Activated T-cell treated with anti-CD3 and anti-CD28 coated beads, Interleukin-2, amount 50 U/mL, for 48 hours (primary cell): ENCODE data around the gene HPSE2.
"Not testable (repeated sequence)": the region's sequence is repeated elsewhere in the genome, so short reads cannot be mapped to it uniquely, and the experiment has no call there.

Experiments
- DNase-seq, 2 experiments: peaks; one replicate each; pipeline ENCODE4 v3.0.0-alpha.2; 2020

HPSE2 gene

DNA sequence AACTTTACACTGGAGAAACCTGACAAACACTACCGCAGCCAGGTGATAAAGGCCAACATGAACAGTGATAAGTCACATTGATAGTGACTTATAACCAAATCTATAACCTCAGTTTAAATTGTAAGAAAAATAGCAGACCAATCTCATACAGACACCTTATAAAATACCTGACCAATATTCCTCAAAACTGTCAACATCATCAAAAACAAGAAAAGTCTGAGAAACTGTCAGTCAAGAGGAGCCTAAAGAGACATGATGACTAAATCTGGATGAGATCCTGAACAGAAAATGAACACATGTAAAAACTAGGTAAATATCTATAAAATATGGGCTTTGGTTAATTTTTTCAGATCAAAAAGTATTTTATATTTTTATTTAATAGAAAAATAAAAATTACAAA is 233.3 kb downstream of the HPSE2 start:
- DNase-seq: no peak

DNA sequence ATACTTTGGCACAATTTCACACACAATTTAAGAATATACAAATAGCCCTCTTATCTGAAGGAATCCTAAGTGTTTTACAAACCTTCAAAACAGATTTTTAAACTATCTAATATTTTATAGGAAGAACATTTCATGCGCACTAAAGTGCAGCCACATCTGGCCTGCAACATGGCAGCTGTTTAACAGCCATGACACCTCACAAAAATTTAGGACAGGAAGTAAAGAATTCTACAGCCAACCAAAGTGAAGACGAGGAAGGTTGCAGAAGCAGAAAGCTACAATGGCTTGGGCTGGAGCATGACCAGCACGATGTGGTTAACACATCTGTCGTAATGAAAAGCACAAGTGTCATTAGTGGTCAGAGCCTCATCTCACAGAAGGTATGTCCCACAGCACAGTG is 238.1 kb downstream of the HPSE2 start:
- no peak for DNase-seq

DNA sequence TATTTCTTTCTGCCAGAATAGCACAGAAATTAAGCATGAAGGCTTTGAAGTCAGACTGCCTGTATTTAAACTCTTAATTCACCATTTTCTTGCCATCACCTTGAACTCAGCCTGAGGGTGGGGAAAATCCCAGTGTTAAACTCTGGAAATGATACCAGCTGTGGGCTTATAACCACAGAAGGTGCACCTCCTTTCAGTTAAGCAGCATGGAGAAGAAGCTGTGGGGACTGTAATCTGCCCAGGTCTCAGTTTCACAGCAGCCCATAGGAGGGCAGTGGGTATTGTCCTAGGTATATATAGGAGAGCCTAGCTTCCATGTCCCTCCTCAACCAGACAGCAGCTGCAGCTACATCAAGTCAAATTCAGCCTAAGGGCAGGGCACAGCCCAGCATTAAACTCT is 241.6 kb downstream of the HPSE2 start:
- DNase-seq: no peak

DNA sequence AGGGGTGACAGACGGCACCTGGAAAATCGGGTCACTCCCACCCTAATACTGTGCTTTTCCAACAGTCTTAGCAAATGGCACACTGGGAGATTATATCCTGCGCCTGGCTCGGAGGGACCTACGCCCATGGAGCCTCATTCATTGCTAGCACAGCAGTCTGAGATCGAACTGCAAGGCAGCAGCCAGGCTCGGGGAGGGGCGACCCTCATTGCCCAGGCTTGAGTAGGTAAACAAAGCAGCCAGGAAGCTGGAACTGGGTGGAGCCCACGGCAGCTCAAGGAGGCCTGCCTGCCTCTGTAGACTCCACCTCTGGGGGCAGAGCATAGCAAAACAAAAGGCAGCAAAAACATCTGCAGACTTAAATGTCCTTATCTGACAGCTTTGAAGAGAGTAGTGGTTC is 251.9 kb downstream of the HPSE2 start:
- DNase-seq: not testable (repeated sequence)

DNA sequence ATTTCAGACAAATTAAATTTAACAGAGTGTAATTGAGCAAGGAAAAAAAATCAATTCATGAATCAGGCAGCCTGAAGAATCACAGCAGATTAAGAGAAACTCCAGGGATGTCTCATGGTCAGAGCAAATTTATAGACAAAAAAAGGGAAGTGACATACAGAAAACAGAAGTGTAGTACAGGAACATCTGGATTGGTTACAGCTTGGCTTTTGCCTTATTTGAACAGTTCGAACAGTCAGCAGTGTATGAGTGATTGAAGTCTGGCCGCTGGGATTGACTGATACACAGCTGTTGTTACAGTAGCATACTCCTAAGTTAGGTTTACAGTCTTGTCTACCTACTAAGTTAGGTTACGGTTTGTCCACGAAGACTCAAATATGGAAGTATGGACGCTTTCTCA is 255.3 kb downstream of the HPSE2 start:
- no peak for DNase-seq

DNA sequence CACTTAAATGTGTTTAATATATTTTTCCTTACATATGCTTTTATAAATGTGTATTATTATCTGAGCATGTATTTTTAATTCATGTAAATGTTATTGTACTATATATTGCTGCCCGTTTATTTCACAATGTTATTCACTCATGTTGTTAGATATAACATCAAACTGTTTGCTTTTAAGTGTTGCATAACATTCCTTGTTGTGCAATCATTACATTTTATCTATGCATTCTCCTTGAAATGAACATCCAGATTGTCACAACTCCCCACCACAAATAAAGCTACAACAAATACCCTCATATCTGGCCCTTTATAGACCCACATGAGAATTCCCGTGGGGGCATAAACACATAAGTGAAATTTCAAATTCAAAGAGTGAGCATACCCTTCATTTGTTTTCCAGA is 264.2 kb downstream of the HPSE2 start:
- no peak for DNase-seq

DNA sequence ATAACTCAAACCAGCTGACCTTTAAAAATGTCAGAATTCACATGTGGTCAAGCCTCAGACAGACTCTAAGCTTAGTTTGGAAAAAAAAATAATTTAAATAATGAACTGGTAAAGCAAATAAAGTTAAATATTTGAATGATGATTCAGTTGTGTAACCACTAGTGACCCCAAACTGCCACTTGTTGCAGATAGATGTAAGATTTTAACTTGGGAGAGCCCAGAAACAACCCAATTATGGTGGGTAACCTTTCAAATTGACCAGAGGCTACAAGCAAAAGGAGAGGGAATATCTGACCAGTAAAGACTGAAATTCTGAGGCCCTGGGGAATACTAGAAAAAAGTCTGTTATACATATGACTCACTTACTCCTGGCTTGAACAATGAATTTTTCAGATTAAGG is 268.1 kb downstream of the HPSE2 start:
- no peak for DNase-seq

DNA sequence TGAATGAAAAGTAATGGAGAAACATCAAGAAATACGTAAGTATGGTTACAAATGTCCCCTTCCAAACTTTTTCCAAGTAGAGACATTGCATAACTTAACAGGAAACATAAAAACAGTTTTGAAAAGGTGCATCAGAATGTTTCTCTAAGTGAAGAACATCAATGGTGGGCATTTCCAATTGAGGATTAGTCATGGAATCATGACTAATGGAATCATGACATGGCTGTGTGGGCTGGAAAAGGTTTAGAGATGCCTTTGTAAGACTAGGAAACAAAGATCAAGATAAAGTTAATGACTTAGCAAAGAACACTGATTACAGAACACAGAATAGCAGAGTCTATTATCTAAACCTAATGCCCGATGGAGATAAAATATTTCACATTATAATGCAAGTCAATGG is 272.0 kb downstream of the HPSE2 start:
- DNase-seq: no peak

DNA sequence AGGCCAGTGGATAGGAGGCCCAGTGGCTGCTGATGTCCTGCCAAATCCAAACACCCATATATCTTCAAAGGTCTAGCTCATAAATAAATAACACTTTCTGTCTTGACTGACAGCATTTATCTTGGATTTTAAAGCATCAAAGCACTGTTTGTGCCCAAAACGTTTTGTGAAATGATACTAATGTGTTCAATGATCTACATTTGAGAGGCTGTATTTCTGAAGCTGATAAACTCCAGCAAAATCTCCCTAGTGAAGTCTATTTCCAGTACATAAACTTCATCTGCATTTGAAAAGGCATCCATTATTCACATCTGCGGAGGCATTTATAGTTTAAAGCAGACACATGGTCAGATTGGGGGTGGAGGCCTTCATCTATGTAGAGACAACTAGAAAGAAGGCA is 276.3 kb downstream of the HPSE2 start:
- no peak for DNase-seq

DNA sequence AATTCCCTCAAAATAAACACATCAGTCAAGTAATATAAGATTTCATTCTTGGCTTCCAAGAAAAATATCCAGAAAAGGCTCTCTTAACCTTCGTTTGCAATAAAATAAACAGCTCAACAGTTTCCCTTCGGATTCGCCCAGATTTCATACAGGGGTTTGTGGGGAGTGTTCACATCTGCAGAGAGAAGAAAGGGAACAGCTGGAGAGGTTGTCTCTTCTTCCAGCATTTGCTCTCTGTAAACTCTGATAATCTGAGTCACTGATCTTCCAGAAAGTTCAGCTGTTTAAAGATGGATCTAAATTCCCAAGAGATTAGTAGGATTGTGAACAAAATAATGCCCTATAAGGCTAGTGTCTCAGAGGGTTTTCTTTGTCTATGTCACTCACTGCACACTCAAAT is 277.9 kb downstream of the HPSE2 start:
- no peak for DNase-seq

DNA sequence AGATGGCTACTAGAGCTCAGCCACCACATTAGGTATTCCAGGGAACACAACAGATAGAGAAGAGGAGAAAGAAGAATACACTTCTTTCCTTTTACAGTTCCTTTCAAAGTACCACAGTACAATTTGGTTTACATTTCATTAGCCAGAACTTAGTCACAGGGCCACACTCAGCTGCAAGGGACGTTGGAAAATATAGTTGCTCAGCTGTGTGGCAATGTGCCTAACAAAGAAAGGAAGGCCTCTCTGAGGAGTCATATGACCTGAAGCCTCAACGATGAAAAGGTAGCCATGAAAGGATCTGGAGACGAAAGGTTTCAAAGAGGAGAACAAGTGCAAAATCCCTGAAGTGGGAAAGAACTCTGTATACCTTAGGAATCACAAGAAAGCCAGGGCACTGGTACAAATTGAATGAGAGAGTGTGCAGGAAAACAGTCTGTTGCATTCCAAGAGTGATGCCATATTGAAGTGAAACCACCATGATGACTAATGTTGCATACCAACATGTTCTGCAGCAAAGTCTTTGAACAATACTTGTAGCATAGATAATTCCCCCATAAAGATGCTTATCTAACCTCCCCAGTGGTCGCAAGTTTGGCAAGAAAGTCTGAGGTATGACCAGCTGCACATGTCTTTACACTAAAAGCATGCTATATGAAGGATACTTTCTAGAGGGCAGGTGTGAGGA is 278.9 kb downstream of the HPSE2 start:
- DNase-seq: no peak

DNA sequence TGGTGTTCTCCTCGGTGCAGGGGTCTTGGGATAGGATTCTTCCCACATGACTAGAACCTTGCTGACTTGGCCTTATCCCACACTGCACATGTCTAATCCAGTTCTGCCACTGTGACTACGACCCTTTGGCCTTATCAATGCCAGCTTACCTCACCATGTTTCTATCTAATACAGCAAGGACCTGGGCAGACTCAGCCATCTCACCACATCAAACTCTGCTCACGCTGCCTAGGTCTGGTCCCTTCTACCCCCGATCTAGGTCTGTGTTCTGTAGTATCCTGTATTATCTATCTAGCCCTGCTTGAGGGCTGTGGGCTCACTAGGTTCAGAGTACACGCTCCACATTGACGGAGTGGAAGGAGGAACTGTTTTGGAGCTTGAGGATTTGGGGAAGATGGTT is 282.4 kb downstream of the HPSE2 start:
- no peak for DNase-seq

DNA sequence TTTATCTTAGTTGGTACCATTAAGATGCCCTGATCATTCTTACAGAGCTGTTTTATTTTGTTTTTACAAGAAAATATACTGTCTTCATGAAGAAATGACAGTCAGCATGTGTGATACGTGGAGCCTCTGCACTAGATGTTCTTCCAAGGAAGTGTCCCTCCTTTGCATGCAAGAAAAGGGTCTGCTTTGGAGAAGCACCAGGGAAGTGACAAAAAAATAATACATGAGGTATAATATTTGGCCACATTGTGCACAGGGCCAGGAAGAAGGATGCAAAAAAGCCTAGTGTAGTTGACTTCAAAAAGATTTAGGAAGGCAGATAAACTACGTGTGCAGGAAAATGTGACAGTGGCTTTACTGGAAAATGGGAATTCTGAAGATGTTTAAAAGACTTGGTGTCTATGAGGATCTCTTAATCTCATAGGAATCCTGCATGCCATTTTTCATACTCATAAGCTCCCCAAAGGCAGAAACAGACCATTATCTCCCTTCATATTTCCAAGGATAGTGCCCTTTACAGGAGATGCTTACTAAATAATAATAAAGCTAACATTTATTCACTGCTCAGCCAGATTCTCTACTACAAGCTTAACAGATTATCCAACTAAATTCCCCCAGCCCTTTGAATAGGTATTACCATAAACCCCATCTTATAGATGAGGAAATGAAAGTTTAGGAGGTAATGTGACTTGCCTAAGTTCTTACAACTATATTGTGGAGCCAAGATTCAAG is 284.2 kb downstream of the HPSE2 start:
- DNase-seq: no peak

DNA sequence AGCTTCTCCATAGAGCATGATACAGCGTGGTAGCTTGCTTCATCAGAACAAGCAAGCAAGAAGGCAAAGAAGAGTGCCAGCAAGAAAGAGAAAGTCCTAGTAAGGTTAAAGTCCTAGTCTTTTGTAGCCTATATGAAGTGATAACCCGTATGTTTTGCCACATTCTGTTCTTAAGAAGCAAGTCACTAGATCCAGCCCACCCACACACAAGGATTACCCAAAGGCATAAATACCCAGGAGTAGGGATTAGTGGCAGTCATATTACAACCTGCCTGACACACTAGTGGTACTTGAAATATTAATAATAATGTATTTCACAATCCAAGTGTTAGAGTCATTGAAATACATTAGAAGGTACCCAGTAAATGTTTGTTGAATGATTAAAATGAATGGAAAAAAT is 285.5 kb downstream of the HPSE2 start:
- DNase-seq: no peak

DNA sequence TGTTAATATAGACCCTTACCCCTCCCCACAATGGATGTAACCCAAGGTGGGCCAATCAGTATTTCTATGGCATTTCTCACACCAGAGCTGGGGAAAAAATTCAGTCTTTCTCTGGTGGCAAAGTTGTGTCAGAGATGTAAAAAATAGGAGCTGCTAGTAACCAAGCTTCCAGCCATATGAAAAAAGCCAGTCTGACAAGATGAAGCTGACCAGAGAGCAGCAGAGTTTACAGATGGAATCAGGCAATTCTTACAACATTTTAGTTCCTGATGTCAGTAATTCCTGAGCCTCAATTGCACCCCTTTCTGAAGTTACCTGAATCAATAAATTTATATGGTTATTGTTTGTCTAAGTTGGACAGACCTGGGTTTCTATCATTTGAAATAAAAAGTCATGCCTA is 286.3 kb downstream of the HPSE2 start:
- DNase-seq: no peak

DNA sequence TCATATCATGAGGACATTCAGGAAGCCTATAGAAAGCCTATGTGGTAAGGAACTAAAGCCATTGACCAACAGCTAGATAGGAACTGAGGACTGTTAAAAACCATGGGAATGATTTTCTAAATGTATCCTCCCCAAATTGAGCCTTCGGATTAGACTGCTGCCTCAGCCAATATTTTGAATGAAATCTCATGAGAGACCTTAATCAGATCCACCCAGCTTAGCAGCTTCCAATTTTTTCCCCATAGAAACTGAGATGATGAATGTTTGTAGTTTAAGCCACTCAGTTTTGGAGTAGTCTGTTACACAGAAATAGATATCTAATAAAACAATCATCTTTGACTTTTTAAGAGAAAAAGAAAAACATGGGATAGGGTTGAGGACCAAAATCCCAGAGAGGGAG is 292.0 kb downstream of the HPSE2 start:
- no peak for DNase-seq

DNA sequence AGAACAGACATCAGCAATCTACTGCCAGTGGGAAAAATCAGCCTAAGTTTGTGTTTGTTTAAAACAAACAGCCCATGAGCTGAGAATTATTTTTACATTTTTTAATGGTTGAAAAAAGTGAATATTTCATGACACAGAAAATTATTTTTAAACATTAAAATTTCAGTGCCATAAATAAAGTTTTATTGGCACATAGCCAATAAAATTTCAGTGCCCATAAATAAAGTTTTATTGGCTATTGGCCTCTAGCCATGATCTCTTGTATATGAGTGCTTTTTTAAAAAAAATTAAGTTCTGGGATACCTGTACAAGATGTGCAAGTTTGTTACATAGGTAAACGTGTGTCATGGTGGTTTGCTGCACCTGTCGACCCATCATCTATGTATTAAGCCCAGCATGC is 305.9 kb downstream of the HPSE2 start:
- DNase-seq: no peak

DNA sequence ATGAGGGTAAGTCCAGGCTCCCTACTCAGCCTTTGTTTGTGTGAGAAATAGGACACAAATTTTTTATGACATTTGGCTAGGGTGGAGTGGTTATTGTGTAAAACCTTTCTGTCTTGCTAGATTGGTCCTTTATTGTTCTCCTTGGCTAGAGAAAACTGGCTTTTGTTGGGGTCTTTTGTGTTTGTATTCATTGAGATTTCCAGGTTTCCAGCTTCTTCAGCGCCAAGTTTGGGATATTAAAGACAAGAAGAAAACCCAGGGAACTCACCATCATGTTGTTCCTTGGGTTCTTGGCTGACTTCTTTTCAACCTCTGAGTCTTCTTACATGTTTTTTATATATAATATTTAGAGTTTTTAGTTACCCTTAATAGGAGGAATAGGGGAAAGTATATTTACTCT is 310.0 kb downstream of the HPSE2 start:
- no peak for DNase-seq

DNA sequence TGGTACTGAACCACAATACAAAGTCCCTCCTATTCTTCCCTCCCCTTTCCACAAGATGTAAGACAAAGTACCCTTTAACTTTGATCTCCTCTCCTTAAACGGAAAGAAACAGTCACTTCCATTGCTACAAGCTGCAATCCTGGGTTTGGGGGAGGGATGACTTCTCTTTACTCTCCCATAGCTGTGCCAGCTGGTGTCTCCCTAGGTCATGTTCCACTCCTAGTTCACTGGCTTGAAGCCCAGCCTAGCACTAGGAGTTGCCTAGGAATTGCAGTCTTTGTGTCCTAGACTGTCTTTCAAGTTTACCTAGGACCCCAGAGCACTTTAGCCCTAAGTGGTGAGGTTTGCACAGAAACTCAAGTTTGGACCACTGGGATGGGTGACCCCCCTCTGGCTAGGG is 311.1 kb downstream of the HPSE2 start:
- no peak for DNase-seq

DNA sequence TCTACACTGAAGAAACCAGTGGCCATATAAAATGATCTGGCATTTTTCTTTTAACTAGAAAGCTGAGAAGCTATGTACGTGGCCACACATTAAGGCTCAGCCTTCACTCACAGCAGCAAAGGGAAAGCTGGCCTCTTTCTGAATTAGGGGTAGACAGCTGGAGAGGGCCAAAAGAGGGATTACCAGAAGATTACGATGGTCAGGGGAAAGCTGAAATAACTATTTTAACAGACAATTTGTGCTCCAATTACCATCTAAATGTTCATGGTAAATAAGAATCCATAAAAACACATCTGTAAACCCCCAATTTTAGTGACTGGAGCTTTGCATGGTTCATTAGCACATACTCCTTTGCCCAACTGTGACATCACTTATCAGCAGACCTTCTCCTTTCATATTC is 314.3 kb downstream of the HPSE2 start:
- DNase-seq: no peak

DNA sequence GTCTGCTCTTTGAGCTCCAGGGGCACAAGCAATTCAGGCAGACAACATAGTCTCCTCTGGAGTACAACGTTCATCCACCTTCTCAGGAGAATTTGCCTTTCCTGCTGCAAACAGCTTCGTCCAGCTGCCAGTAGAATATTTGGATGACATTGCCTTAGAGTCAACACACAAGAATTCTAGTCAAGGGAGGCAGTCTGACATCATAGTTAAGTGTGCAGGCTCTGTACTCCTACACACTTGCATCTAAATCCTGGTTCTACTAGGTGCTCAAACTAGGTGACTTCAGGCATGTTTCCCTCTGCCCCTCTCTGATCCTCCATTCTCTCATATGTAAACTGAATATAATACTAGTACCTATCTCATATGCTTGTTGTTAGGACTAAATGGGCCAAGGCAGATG is 314.8 kb downstream of the HPSE2 start:
- DNase-seq: no peak

DNA sequence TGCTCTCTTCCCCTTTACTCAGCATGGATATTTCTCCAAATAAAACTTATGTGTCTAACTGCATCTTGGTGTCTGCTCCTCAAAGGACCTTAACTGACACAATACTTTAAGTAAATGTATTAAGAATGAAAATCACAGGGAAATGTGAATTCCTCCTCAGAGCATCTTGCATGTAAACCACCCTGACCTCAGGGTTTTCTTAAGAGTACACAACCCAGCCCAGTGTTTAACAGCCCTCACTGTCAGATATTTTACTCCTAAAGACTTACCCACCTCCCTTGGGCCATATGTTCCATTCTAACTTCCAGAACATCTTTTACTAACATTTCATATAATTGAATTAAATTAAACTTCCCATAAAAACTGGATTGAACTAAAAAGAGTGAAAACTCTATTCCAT is 315.3 kb downstream of the HPSE2 start:
- DNase-seq: no peak

DNA sequence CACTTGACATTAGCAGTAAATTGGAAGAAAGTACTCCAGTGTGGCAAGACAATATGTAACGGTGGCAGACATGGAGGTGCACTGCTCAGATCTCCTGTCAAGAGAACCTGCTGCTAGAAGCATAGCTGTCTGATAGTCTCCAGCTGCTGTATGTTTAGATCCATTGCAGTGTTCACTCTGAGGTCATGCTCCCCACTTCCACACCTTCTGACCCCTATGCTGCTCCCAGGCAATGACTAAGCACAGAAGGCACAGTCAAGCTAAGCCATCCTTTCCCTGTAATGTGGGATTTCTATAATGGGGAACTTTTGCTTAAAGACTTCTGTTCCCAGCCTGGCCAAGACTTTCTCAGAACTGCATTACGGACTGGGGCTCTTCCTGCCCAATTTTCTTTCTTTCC is 315.8 kb downstream of the HPSE2 start:
- DNase-seq: no peak

DNA sequence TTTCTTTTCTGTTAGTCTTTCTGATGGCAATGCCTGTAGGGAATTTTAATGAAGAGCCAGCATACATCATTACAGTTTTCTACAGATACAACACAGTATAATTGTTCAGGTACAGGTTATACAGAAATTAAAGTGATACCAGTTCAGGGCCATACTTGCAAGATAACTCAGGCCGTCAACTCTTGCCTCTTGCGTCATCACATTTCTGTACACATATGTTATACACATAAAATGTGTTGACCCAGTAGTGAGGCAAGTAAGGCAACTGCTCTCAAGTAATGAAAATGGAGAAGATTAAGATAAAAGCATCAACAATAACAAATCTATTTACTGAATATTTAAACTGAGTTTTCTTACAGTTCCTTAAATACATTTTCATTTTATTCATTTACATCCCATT is 317.8 kb downstream of the HPSE2 start:
- DNase-seq: no peak

DNA sequence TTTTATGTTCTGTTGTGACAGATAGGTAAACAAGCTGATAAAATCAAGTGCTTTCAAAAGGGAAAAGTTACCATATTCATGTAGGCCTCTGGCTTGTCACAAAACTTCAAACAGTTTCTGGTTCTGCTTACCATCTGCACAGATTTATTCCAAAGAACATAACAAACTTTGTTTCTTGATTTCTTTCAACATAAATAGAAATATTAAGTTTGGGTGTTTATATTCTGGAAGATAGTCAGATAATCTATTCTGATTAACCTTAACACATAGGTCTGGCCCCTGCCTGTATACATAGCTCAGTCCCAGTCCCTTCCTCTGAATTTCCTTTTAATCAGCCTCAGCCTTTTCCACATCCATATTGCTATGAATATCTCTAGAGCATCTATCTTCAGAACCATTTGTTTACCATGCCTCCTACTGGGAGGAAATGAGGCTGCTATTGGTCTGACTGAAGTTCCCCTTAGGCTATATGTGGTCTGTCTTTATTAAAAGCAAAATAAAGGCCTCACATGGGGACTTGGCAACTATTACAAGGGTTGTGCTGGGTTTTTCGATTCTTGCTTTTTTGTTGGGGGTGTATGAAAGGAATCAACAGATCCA is 319.0 kb downstream of the HPSE2 start:
- DNase-seq: no peak
